HG02588 (cell line): ENCODE data around the gene MYO18B.
"Not testable (repeated sequence)": the region's sequence is repeated elsewhere in the genome, so short reads cannot be mapped to it uniquely, and the experiment has no call there.

Experiments
- ATAC-seq: cut with Tn5 transposase; IDR thresholded peaks from one replicate; pipeline ENCODE4 v1.9.1; 2021; ENCODE audit warnings: mild to moderate bottlenecking, moderate library complexity; ENCODE audit not compliant: unreplicated experiment

Gene MYO18B

GRCh38 chr22:25741692-25742626 lies at the start of gene MYO18B:
Gene MYO18B (plus strand): TSS chr22:25742188. CDS start chr22:25761093, 18,905 bp downstream.
- ATAC-seq = no peak

- ATAC-seq = no peak
Measured at GRCh38 chr22:25692397-25693267, 49.4 kb upstream of the MYO18B start.

GRCh38 chr22:25693268-25693565 lies 48.8 kb upstream of the MYO18B start:
- ATAC-seq = no peak

- no peak for ATAC-seq
Measured at GRCh38 chr22:25694196-25694907, 47.6 kb upstream of the MYO18B start.

GRCh38 chr22:25695146-25695545 lies 46.8 kb upstream of the MYO18B start:
- no peak for ATAC-seq

- no peak for ATAC-seq
Measured at GRCh38 chr22:25696763-25697162, 45.2 kb upstream of the MYO18B start.

- ATAC-seq = no peak
Measured at GRCh38 chr22:25697181-25697664, 44.8 kb upstream of the MYO18B start.

GRCh38 chr22:25697978-25698377 lies 44.0 kb upstream of the MYO18B start:
- no peak for ATAC-seq

- no peak for ATAC-seq
Measured at GRCh38 chr22:25698461-25698860, 43.5 kb upstream of the MYO18B start.

GRCh38 chr22:25698978-25699377 lies 43.0 kb upstream of the MYO18B start:
- ATAC-seq = no peak

- no peak for ATAC-seq
Measured at GRCh38 chr22:25701056-25701780, 40.8 kb upstream of the MYO18B start.

- no peak for ATAC-seq
Measured at GRCh38 chr22:25702040-25702439, 39.9 kb upstream of the MYO18B start.

- no peak for ATAC-seq
Measured at GRCh38 chr22:25702571-25703167, 39.3 kb upstream of the MYO18B start.

- no peak for ATAC-seq
Measured at GRCh38 chr22:25704701-25705100, 37.3 kb upstream of the MYO18B start.

- ATAC-seq = no peak
Measured at GRCh38 chr22:25706197-25706596, 35.8 kb upstream of the MYO18B start.

GRCh38 chr22:25708430-25708829 lies 33.6 kb upstream of the MYO18B start:
- ATAC-seq = not testable (repeated sequence)

GRCh38 chr22:25709758-25710157 lies 32.2 kb upstream of the MYO18B start:
- ATAC-seq = no peak

GRCh38 chr22:25710501-25710900 lies 31.5 kb upstream of the MYO18B start:
- ATAC-seq = no peak

- no peak for ATAC-seq
Measured at GRCh38 chr22:25711491-25711890, 30.5 kb upstream of the MYO18B start.
